K562 (cell line): Measurements from ENCODE around the gene PRPSAP1. TPM values are rescaled to one million over a fixed set of nuclear protein-coding genes. Genes with fewer than 3 reads are reported as not detected.

Experiments used
- CTCFL ChIP-seq: IDR thresholded peaks from 2 replicates; pipeline ENCODE4 v1.6.1; 2011; ENCODE audit warnings: borderline replicate concordance, low read depth, mild to moderate bottlenecking, moderate library complexity, low read length; ENCODE audit not compliant: insufficient read depth, poor library complexity, severe bottlenecking
- JUN ChIP-seq, 2 experiments: sonication (generic) in 1 of 2; formaldehyde crosslinking in 1 of 2; IDR thresholded peaks; 2 replicates each; pipeline versions ENCODE4 v1.6.1 to v1.8.0; 2012 to 2022; ENCODE audit warnings: borderline replicate concordance in 2 of 2, mild to moderate bottlenecking in 2 of 2, improper control_type of control experiment in 1 of 2, low read depth in 1 of 2, low read length in 1 of 2, missing genetic modification reagents in 1 of 2
- KLF16 ChIP-seq: IDR thresholded peaks from 2 replicates; pipeline ENCODE4 v1.6.1; 2016; ENCODE audit warnings: antibody characterized with exemption
- MAFF ChIP-seq: IDR thresholded peaks from 2 replicates; pipeline ENCODE4 v1.6.1; 2012; ENCODE audit warnings: low read length, improper control_type of control experiment
- MECOM ChIP-seq: fragments of 250-450 bp; sonication (Bioruptor Pico); IDR thresholded peaks from 2 replicates; pipeline ENCODE4 v1.8.0; 2022; ENCODE audit warnings: inconsistent platforms
- PHB ChIP-seq: fragments of 250-450 bp; sonication (Bioruptor Pico); IDR thresholded peaks from 2 replicates; pipeline ENCODE4 v1.5.0; 2021
- RCOR1 ChIP-seq, 2 experiments: IDR thresholded peaks; 2 replicates each; pipeline ENCODE4 v1.6.1; 2012; ENCODE audit warnings: low read depth in 2 of 2, low read length in 2 of 2, borderline replicate concordance in 1 of 2, improper control_type of control experiment in 1 of 2
- REST ChIP-seq, 2 experiments: fragments of 450-650 bp; formaldehyde crosslinking in 1 of 2; IDR thresholded peaks; 2 replicates each; pipeline versions ENCODE4 v1.4.0 to v1.6.1; 2014 to 2020; ENCODE audit warnings: mild to moderate bottlenecking in 2 of 2, borderline replicate concordance in 1 of 2, low read depth in 1 of 2
- TAF15 ChIP-seq: fragments of 200-400 bp; formaldehyde crosslinking; IDR thresholded peaks from 2 replicates; pipeline ENCODE4 v1.6.1; 2017; ENCODE audit warnings: mild to moderate bottlenecking, low read depth, low read length, moderate library complexity
- TAF9B ChIP-seq: fragments of 450-650 bp; IDR thresholded peaks from 2 replicates; pipeline ENCODE4 v1.6.1; 2018; ENCODE audit warnings: mild to moderate bottlenecking; ENCODE audit not compliant: partially characterized antibody
- THRAP3 ChIP-seq: fragments of 450-650 bp; IDR thresholded peaks from 2 replicates; pipeline ENCODE4 v1.6.1; 2016; ENCODE audit warnings: mild to moderate bottlenecking, inconsistent platforms, borderline replicate concordance
- ZBTB17 ChIP-seq: fragments of 450-650 bp; formaldehyde crosslinking; IDR thresholded peaks from 2 replicates; pipeline ENCODE4 v1.4.0; 2020; ENCODE audit warnings: mild to moderate bottlenecking
- ZNF146 ChIP-seq: IDR thresholded peaks from one replicate; pipeline ENCODE4 v1.6.1; 2018; ENCODE audit warnings: missing compliant biosample characterization; ENCODE audit not compliant: unreplicated experiment
- ZNF274 ChIP-seq: IDR thresholded peaks from 2 replicates; pipeline ENCODE4 v1.6.1; 2011; ENCODE audit warnings: low read depth, mild to moderate bottlenecking, low read length, moderate library complexity, borderline replicate concordance
- ZNF280A ChIP-seq: fragments of 450-650 bp; IDR thresholded peaks from 2 replicates; pipeline ENCODE4 v1.6.1; 2018; ENCODE audit warnings: mild to moderate bottlenecking, low read depth; ENCODE audit not compliant: partially characterized antibody
- ZNF324 ChIP-seq: fragments of 250-450 bp; sonication (Bioruptor Pico); IDR thresholded peaks from 2 replicates; pipeline ENCODE4 v1.4.0; 2020; ENCODE audit warnings: mild to moderate bottlenecking
- polyA plus RNA-seq, 8 experiments: library from polyadenylated mRNA; depleted of rRNA in 4 of 8; stranded (reverse) in 5 of 8; unstranded in 3 of 8; fragments of >200 nt; fragmentation: Nextera tagmentation in 2 of 8; fragmentation: Illumina TruSeq in 1 of 8; extraction: Ambion mirVana in 2 of 8; extraction: Trizol in 1 of 8; gene quantifications; 2 replicates each; pipeline versions ENCODE4 v1.2.1 to v1.2.3, GENCODE V29; 2011 to 2014; ENCODE audit warnings: inconsistent platforms in 1 of 8, missing spikeins in 1 of 8
- total RNA-seq, 7 experiments: library from RNA; depleted of rRNA in 6 of 7; stranded (reverse); fragments of >200 nt in 6 of 7; fragmentation: Illumina TruSeq in 2 of 7; extraction: Trizol in 2 of 7; gene quantifications; 2 replicates each; pipeline versions ENCODE4 v1.2.1 to v1.2.3, GENCODE V29; 2011 to 2021; ENCODE audit warnings: low replicate concordance in 1 of 7

Gene PRPSAP1
- total and polyA plus RNA-seq, 9 of the 15 experiments (the other 6 are each of a cell fraction or from before 2014, with no cell fraction given) = 21.9 to 77.1 (median 40.8) TPM

DNA sequence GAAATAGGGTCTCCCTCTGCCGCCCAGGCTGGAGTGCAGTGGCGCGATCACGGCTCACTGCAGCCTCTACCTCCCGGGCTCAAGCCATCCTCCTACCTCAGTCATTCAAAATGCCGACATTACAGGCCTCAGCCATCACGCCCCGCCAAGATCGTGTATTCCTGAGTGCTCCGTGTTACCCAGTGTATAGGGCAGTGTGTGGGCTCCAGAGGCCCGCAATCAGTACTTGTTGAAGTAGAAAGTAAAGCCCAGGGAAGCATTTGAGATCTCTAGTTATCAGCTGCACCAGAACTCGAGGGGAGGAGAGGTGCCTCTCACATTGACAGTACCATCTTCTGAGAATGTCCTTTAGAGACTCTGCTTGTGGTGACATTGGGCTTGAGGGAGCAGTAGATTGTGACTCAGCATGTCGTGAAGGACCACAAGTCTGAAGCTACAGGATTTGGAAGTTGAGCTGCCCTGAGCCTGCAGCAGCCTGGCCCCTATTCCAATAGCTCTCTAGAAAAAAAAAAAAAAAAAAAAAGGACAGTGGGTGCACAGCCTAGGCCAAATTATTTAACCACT lies 1.1 kb upstream of the PRPSAP1 start (continued):
- TF ChIP-seq REST (IDR thresholded peaks at IDR 0.05; ENCODE audit: borderline replicate concordance) (peak; percentile 19; the same call in 1 of the 2 replicates), REST (CRISPR knock-in tag; IDR thresholded peaks at IDR 0.05; ENCODE audit: low read depth) (no peak), ZNF280A (no peak), TAF9B (peak; percentile 31), MAFF (peak; percentile 90), ZBTB17 (CRISPR knock-in tag) (0 out of 2 replicates have a peak, but pooled peaks have one; percentile 31), RCOR1 (IDR thresholded peaks at IDR 0.05; ENCODE audit: borderline replicate concordance in 1 of 2, low read depth in 2 of 2, low read length in 2 of 2) (peak; percentile 94 to 98), KLF16 (peak; percentile 87), THRAP3 (no peak), ZNF324 (no peak), JUN (IDR thresholded peaks at IDR 0.05; ENCODE audit: borderline replicate concordance, low read depth, low read length) (peak; percentile 36; the same call in 1 of the 2 replicates), JUN (CRISPR knock-in tag; IDR thresholded peaks at IDR 0.05; ENCODE audit: borderline replicate concordance) (no peak), CTCFL (no peak), MECOM (peak; percentile 78; the same call in 1 of the 2 replicates), PHB (CRISPR knock-in tag) (no peak), TAF15 (no peak), ZNF146 (CRISPR knock-in tag) (no peak), ZNF274 (no peak)
